ENCODE measurements around the gene TCERG1L.
"Not testable (repeated sequence)": the region's sequence is repeated elsewhere in the genome, so short reads cannot be mapped to it uniquely, and the experiment has no call there.

Gene TCERG1L

GRCh38 chr10:131186547-131187253 is 124.8 kb downstream of the TCERG1L start:
- DNase-seq (ENCODE audit: low read depth in 2 of 2) = no peak

GRCh38 chr10:131184503-131184902 is 127.0 kb downstream of the TCERG1L start:
- no peak for DNase-seq (ENCODE audit: low read depth in 2 of 2)

DNA sequence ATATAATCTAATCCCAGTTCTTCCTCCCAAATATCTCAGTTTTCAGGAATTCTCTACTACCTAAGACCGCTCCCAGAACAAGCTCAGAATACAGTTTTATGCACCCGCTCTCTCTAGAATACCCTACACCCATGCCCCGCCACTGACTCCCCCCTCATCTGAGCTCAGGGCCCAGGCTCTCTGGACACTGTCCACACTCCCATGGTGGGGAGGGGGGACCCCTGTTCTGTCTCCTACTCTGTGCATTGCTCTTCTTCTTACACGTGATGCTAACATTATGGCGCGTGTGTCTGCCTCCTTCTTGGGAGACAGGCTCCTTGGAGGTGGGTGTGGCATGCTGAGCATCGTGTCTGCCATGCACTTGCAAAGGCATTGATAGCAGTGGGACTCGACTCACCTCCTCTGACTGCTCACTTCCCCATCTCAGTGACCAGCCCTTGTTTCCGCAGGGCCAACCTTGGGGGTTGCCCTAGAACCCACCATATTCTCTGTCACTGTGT is 127.9 kb downstream of the TCERG1L start:
- no peak for DNase-seq (ENCODE audit: low read depth in 2 of 2)

DNA sequence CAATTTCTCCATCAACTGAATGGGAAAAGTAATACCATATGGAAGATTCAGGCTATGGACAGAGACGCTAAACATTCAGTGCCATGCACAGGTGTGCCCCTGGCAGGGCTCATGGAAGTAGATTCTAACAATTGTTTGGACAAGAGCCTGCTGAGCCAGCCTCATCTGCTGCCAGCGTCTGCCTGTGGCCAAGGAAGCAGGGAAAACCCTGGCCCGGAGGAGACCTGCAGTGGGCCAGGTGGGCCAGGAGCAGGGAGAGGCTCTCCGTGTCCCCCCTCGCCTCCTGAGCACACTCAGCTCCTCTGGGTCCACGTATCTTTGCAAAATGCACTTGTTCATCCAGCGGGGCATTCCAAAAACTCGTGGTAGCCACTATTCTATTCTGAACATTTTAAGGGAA is 130.1 kb downstream of the TCERG1L start:
- DNase-seq (ENCODE audit: low read depth in 2 of 2) = no peak

GRCh38 chr10:131180740-131181415 is 130.6 kb downstream of the TCERG1L start:
- DNase-seq (ENCODE audit: low read depth in 2 of 2) = no peak

- DNase-seq (ENCODE audit: low read depth in 2 of 2) = no peak
These were observed 131.4 kb downstream of the TCERG1L start for GRCh38 chr10:131180086-131180485.

GRCh38 chr10:131179361-131179760 is 132.2 kb downstream of the TCERG1L start:
- no peak for DNase-seq (ENCODE audit: low read depth in 2 of 2)

DNA sequence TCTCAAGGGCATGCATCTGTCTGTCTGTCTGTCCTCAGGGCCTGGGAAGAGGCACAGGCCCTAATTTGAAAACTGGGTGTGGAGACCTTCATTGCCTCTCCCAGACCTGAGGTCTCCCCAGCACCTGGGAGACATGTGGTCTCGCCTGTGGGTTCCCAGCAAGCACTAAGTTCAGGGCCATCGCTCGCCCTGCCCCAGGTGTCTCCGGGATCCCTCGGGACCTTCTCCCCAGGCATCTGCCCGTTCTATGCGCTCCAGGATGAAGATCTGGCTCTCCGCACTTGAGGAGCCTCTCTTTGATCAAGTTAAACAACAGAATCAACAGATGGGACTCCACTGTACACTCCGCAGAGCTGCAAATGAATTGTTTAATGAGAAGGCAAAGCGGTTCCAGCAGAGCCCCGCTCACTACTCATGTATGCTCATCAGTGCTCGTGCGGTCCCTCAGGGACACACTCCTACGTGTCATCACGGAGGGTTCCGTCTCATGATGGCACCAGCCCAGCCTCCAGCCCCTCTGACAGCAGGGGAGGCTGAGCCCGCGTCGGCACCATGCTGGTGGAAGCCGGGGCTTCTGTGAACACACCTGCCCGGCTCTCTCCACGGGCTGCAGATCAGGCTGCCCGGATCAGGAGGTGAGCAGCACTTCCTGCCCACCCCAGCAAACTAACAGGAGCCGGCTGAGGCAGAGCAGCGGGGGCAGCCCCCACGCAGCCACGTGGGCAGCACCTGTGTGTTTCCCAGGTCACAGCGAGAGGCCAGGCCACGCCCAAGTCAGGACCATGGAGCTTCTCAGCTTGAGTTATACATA is 132.8 kb downstream of the TCERG1L start:
- DNase-seq (ENCODE audit: low read depth in 2 of 2) = no peak

- DNase-seq (ENCODE audit: low read depth in 2 of 2) = no peak
These were observed 133.8 kb downstream of the TCERG1L start for GRCh38 chr10:131177431-131178327.

DNA sequence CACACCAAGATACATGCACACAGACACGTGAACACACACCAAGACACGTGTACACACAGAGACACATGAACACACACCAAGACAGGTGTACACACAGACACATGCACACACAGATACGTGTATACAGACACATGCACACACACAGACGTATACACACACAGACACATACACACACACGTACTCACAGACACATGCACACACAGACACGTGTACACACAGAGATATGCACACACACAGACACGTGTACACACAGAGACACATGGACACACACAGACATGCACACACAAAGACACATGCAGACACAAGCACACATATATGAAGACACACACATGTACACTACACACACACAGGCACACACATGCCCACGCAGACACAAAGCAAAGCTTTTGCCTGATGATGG is 134.6 kb downstream of the TCERG1L start:
- DNase-seq (ENCODE audit: low read depth in 2 of 2) = no peak

DNA sequence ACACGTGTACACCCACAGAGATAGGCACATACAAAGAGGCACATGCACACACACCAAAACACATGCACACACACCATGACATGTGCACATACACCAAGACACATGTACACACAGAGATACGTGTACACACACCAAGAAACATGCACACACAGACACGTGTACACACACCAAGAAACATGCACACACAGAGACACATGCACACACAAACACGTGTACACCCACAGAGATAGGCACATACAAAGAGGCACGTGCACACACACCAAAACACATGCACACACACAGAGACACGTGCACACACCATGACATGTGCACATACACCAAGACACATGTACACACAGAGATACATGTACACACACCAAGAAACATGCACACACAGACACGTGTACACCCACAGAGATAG is 135.2 kb downstream of the TCERG1L start:
- not testable (repeated sequence) for DNase-seq (ENCODE audit: low read depth in 2 of 2)

- no peak for DNase-seq (ENCODE audit: low read depth in 2 of 2)
These were observed 135.6 kb downstream of the TCERG1L start for GRCh38 chr10:131175891-131176290.

GRCh38 chr10:131174651-131175540 is 136.6 kb downstream of the TCERG1L start:
- DNase-seq (ENCODE audit: low read depth in 2 of 2) = no peak

DNA sequence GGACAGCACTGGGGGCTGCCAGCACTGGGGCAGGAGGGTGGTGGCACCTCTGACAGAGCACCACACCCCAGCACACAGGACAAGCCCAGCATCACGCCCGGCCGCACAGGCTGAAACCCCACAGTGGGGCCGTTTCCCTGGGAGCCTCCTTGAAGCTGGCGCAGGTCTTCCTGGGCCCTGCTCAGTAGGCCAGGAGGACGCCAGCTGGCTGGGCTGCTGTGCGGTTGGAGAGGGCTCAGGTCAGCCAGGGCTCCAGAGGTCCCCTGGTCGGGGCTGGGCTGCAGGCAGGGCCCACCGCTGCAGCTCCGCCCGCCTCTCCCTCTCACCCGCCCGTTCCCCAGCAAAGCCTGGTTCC is 137.3 kb downstream of the TCERG1L start:
- no peak for DNase-seq (ENCODE audit: low read depth in 2 of 2)

- no peak for DNase-seq (ENCODE audit: low read depth in 2 of 2)
These were observed 137.9 kb downstream of the TCERG1L start for GRCh38 chr10:131173484-131174210.

GRCh38 chr10:131172433-131172832 is 139.1 kb downstream of the TCERG1L start:
- DNase-seq (ENCODE audit: low read depth in 2 of 2) = no peak

DNA sequence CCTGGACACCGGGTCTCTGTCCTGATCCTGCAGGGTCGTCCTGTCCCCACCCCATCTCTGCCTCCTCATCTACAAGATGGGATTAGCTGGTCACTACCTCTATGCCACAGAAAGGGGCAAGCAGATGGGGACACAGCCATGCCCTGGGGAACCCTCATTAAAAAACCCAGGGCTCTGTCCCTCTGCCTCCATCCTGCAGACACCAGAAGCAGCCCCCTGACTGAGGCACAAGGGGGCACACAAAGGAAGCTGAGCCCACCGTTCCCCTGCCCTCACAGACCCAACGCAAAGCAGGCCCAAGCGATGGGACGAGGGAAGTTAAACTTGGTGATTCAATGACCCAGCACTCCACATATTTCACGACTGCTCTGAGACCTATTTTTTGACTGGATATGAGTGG is 142.4 kb downstream of the TCERG1L start:
- no peak for DNase-seq (ENCODE audit: low read depth in 2 of 2)

- DNase-seq (ENCODE audit: low read depth in 2 of 2) = no peak
These were observed 143.2 kb downstream of the TCERG1L start for GRCh38 chr10:131168238-131168875.
